ENCODE data around the gene MSRB1. TPM values are rescaled to one million over a fixed set of nuclear protein-coding genes. Genes with fewer than 3 reads are reported as not detected.

The MSRB1 gene
- total and polyA plus RNA-seq, 8 donors: 9.8 to 66.7 (median 14.9) TPM

DNA sequence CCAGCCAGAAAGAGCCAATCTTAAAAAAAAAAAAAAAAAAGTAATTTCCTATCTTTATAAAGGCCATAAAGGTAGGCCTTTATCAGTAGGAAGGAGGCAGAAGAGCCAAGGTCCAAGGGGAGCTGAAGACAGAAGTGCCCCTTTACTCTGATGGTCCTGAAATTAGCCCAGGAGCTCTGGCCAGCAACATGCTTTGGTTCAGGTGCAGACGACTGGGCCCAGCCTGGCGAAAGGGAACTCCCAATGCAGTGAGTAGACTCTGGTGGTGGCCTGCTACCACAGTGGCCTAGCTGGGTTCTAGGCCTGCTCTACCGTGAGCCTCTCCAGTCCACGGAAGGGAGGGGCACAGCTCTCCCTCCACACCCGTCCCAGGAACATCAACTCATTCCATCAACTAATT is 47.9 kb downstream of the MSRB1 start:
- no peak overlapping the region for H3K27ac ChIP-seq
- DNase-seq (peak in 1 of 4 donors; percentile 13), ATAC-seq (no peak)
- no peaks in the 10 kb centered on the region for H3K36me3 ChIP-seq
- TF ChIP-seq, protein P1, sequence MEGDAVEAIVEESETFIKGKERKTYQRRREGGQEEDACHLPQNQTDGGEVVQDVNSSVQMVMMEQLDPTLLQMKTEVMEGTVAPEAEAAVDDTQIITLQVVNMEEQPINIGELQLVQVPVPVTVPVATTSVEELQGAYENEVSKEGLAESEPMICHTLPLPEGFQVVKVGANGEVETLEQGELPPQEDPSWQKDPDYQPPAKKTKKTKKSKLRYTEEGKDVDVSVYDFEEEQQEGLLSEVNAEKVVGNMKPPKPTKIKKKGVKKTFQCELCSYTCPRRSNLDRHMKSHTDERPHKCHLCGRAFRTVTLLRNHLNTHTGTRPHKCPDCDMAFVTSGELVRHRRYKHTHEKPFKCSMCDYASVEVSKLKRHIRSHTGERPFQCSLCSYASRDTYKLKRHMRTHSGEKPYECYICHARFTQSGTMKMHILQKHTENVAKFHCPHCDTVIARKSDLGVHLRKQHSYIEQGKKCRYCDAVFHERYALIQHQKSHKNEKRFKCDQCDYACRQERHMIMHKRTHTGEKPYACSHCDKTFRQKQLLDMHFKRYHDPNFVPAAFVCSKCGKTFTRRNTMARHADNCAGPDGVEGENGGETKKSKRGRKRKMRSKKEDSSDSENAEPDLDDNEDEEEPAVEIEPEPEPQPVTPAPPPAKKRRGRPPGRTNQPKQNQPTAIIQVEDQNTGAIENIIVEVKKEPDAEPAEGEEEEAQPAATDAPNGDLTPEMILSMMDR (IDR thresholded peaks at IDR 0.05): no peak
- no peaks in the 10 kb centered on the region for H3K9me3 ChIP-seq
- no peak overlapping the region for H3K4me3 ChIP-seq
- peaks cover 0 to 45% of the 10 kb centered on the region in 2 donors for H3K27me3 ChIP-seq
- intact Hi-C loops (cut with DNase I): no loop called here
- H3K4me1 ChIP-seq: peaks cover 0 to 3% of the 10 kb centered on the region in 2 donors

DNA sequence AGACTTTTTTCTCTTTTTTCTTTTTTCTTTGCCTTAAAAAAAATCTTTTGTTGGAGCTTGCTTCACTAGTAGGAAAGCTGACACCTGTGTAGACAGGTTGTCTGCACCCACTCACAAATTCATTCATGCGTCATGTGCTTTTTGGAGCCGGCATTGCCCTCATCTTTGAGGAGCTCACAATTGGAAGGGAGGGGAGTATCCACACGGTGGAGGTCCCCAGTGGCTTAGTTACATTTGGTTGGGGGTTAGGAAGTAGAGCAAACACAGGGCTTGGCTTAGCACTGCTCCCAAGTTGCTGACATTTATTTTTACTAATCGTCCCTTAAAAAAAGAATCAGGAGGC is 52.3 kb downstream of the MSRB1 start:
- Histone ChIP-seq H3K4me1 (no peaks in the 10 kb centered on the region), H3K9me3 (no peaks in the 10 kb centered on the region), H3K4me3 (no peak overlapping the region), H3K36me3 (no peaks in the 10 kb centered on the region), H3K27ac (no peak overlapping the region), H3K27me3 (peaks cover 0 to 40% of the 10 kb centered on the region in 2 donors)
- ATAC-seq (no peak), DNase-seq (no peak)
- TF ChIP-seq, protein P1 (IDR thresholded peaks at IDR 0.05): no peak
- intact Hi-C loops (cut with DNase I): no loop called here

DNA sequence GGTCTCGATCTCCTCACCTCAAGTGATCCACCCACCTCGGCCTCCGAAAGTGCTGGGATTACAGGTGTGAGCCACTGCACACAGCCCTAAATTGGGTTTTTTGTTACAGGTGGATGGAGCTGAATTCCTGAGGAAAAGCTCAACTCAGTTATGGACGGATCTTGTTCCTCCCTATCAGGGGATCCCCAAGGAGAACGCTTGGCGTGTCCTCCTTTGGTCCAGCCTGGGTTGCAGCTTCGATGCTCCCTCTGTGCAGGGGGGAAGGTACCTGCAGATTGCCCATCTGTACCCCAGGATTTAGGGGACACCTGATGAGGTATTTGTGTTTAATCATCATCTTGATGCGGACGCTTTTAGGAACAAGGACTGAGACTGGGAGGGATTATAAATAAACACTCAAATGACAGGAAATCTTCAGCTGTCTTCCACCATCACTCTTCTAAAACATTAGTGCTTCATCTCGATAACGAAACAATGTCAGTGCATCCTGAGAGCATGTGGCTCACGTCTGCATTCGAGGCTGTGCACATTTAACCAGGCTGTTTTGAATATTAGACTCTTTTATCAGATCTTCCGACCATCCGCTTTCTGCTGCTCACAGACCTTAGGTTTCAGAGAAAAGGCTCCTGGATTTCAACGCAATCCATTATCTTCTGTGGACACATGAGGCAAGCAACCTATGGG is 52.8 kb downstream of the MSRB1 start:
- Histone ChIP-seq H3K27ac (no peak overlapping the region), H3K27me3 (peaks cover 0 to 45% of the 10 kb centered on the region in 2 donors), H3K9me3 (no peaks in the 10 kb centered on the region), H3K4me1 (no peaks in the 10 kb centered on the region), H3K4me3 (no peak overlapping the region), H3K36me3 (no peaks in the 10 kb centered on the region)
- intact Hi-C loops (cut with DNase I): no loop called here
- DNase-seq: peak in 1 of 4 donors; percentile 21
- ATAC-seq: no peak
- TF ChIP-seq, protein P1 (IDR thresholded peaks at IDR 0.05): no peak

Other genes starting within 250 kb of the MSRB1 start
- 10 to 100 TPM; 51.7 to 66.0 TPM for gene MAPK8IP3, start 237.0 kb downstream of the MSRB1 start, total RNA-seq
- 10 to 100 TPM; 48.1 to 85.9 (median 71.8) TPM for gene MAPK8IP3, start 237.0 kb downstream of the MSRB1 start, polyA plus RNA-seq (ENCODE audit: insufficient read length in 6 of 6)
- 10 to 100 TPM; 54.6 to 62.9 TPM for gene NME3, start 171.7 kb downstream of the MSRB1 start, total RNA-seq
- 10 to 100 TPM; 19.9 to 43.8 (median 30.2) TPM for gene NME3, start 171.7 kb downstream of the MSRB1 start, polyA plus RNA-seq (ENCODE audit: insufficient read length in 6 of 6)
- gene EME2, start 170.4 kb downstream of the MSRB1 start, total RNA-seq: 10 to 100 TPM; 19.2 to 25.3 TPM
- 10 to 100 TPM in 1 of 6 donors, 1 to 10 TPM in 5; 7.0 to 12.2 (median 8.7) TPM for gene EME2, start 170.4 kb downstream of the MSRB1 start, polyA plus RNA-seq (ENCODE audit: insufficient read length in 6 of 6)
- gene MRPS34, start 170.1 kb downstream of the MSRB1 start, total RNA-seq: 10 to 100 TPM; 72.5 to 91.5 TPM
- gene MRPS34, start 170.1 kb downstream of the MSRB1 start, polyA plus RNA-seq (ENCODE audit: insufficient read length in 6 of 6): 10 to 100 TPM; 47.5 to 68.9 (median 58.4) TPM
- 10 to 100 TPM; 30.5 to 36.2 TPM for gene SPSB3, start 160.6 kb downstream of the MSRB1 start, total RNA-seq
- 10 to 100 TPM; 23.6 to 40.0 (median 33.0) TPM for gene SPSB3, start 160.6 kb downstream of the MSRB1 start, polyA plus RNA-seq (ENCODE audit: insufficient read length in 6 of 6)
- 10 to 100 TPM; 44.0 to 47.9 TPM for gene NUBP2, start 160.2 kb downstream of the MSRB1 start, total RNA-seq
- gene NUBP2, start 160.2 kb downstream of the MSRB1 start, polyA plus RNA-seq (ENCODE audit: insufficient read length in 6 of 6): 10 to 100 TPM; 32.6 to 56.4 (median 41.0) TPM
- gene IGFALS, start 149.5 kb downstream of the MSRB1 start, total RNA-seq: 1 to 10 TPM in 1 of 2 donors, under 1 TPM in 1; 0.37 to 2.2 TPM
- 1 to 10 TPM; 1.8 to 3.3 (median 2.6) TPM for gene IGFALS, start 149.5 kb downstream of the MSRB1 start, polyA plus RNA-seq (ENCODE audit: insufficient read length in 6 of 6)
- 10 to 100 TPM; 47.1 to 62.0 TPM for gene HAGH, start 116.4 kb downstream of the MSRB1 start, total RNA-seq
- gene HAGH, start 116.4 kb downstream of the MSRB1 start, polyA plus RNA-seq (ENCODE audit: insufficient read length in 6 of 6): 10 to 100 TPM; 21.0 to 29.9 (median 24.9) TPM
- gene FAHD1, start 116.0 kb downstream of the MSRB1 start, total RNA-seq: 10 to 100 TPM; 20.9 to 22.4 TPM
- 10 to 100 TPM; 17.4 to 23.2 (median 19.0) TPM for gene FAHD1, start 116.0 kb downstream of the MSRB1 start, polyA plus RNA-seq (ENCODE audit: insufficient read length in 6 of 6)
- gene MEIOB, start 71.0 kb downstream of the MSRB1 start, total RNA-seq: not detected
- gene MEIOB, start 71.0 kb downstream of the MSRB1 start, polyA plus RNA-seq (ENCODE audit: insufficient read length in 6 of 6): under 1 TPM; 0.37 to 0.75 (median 0.59) TPM
- 1 to 10 TPM in 1 of 2 donors, not detected in 1; 1.4 TPM for gene HS3ST6, start 24.8 kb downstream of the MSRB1 start, total RNA-seq
- gene HS3ST6, start 24.8 kb downstream of the MSRB1 start, polyA plus RNA-seq (ENCODE audit: insufficient read length in 6 of 6): under 1 TPM in 3 of 6 donors, not detected in 3; 0.13 to 0.21 (median 0.15) TPM
- under 1 TPM in 1 of 2 donors, not detected in 1; 0.13 TPM for gene RPL3L, start 11.5 kb upstream of the MSRB1 start, total RNA-seq
- under 1 TPM in 5 of 6 donors, not detected in 1; 0.11 to 0.20 (median 0.16) TPM for gene RPL3L, start 11.5 kb upstream of the MSRB1 start, polyA plus RNA-seq (ENCODE audit: insufficient read length in 6 of 6)
- 100 to 1,000 TPM in 1 of 2 donors, 10 to 100 TPM in 1; 97.8 to 102 TPM for gene NDUFB10, start 16.3 kb upstream of the MSRB1 start, total RNA-seq
- 10 to 100 TPM; 77.6 to 96.8 (median 90.0) TPM for gene NDUFB10, start 16.3 kb upstream of the MSRB1 start, polyA plus RNA-seq (ENCODE audit: insufficient read length in 6 of 6)
- gene RPS2, start 21.6 kb upstream of the MSRB1 start, total RNA-seq: 1,000 to 10,000 TPM; 1,832 to 2,162 TPM
- 1,000 to 10,000 TPM; 2,190 to 2,607 (median 2,300) TPM for gene RPS2, start 21.6 kb upstream of the MSRB1 start, polyA plus RNA-seq (ENCODE audit: insufficient read length in 6 of 6)
- not detected for gene RNF151, start 23.7 kb upstream of the MSRB1 start, total RNA-seq
- under 1 TPM in 1 of 6 donors, not detected in 5; 0.17 TPM for gene RNF151, start 23.7 kb upstream of the MSRB1 start, polyA plus RNA-seq (ENCODE audit: insufficient read length in 6 of 6)
- 10 to 100 TPM; 25.8 to 30.9 TPM for gene TBL3, start 28.9 kb upstream of the MSRB1 start, total RNA-seq
- 10 to 100 TPM; 27.2 to 38.8 (median 31.8) TPM for gene TBL3, start 28.9 kb upstream of the MSRB1 start, polyA plus RNA-seq (ENCODE audit: insufficient read length in 6 of 6)
- 1 to 10 TPM; 4.4 to 5.6 TPM for gene NOXO1, start 38.3 kb upstream of the MSRB1 start, total RNA-seq
- gene NOXO1, start 38.3 kb upstream of the MSRB1 start, polyA plus RNA-seq (ENCODE audit: insufficient read length in 6 of 6): under 1 TPM in 4 of 6 donors, not detected in 2; 0.30 to 0.78 (median 0.46) TPM
- 10 to 100 TPM; 25.8 to 26.1 TPM for gene GFER, start 41.0 kb upstream of the MSRB1 start, total RNA-seq
- gene GFER, start 41.0 kb upstream of the MSRB1 start, polyA plus RNA-seq (ENCODE audit: insufficient read length in 6 of 6): 10 to 100 TPM; 15.7 to 21.5 (median 19.1) TPM
- gene SYNGR3, start 46.8 kb upstream of the MSRB1 start, total RNA-seq: under 1 TPM; 0.31 to 0.32 TPM
- gene SYNGR3, start 46.8 kb upstream of the MSRB1 start, polyA plus RNA-seq (ENCODE audit: insufficient read length in 6 of 6): under 1 TPM; 0.21 to 0.93 (median 0.42) TPM
- gene ZNF598, start 66.6 kb upstream of the MSRB1 start, total RNA-seq: 10 to 100 TPM; 31.5 to 45.9 TPM
- 10 to 100 TPM; 15.2 to 27.8 (median 20.9) TPM for gene ZNF598, start 66.6 kb upstream of the MSRB1 start, polyA plus RNA-seq (ENCODE audit: insufficient read length in 6 of 6)
- 1 to 10 TPM in 1 of 2 donors, under 1 TPM in 1; 0.94 to 3.1 TPM for gene NPW, start 76.6 kb upstream of the MSRB1 start, total RNA-seq
- gene NPW, start 76.6 kb upstream of the MSRB1 start, polyA plus RNA-seq (ENCODE audit: insufficient read length in 6 of 6): 1 to 10 TPM; 1.7 to 5.4 (median 2.7) TPM
- 100 to 1,000 TPM; 186 to 349 TPM for gene NHERF2, start 83.7 kb upstream of the MSRB1 start, total RNA-seq
- gene NHERF2, start 83.7 kb upstream of the MSRB1 start, polyA plus RNA-seq (ENCODE audit: insufficient read length in 6 of 6): 100 to 1,000 TPM in 3 of 6 donors, 10 to 100 TPM in 3; 68.1 to 170 (median 103) TPM
- gene NTHL1, start 104.6 kb upstream of the MSRB1 start, total RNA-seq: 10 to 100 TPM; 19.4 to 29.8 TPM
- 10 to 100 TPM; 20.2 to 30.0 (median 25.8) TPM for gene NTHL1, start 104.6 kb upstream of the MSRB1 start, polyA plus RNA-seq (ENCODE audit: insufficient read length in 6 of 6)
- gene TSC2, start 104.8 kb upstream of the MSRB1 start, total RNA-seq: 100 to 1,000 TPM; 116 to 126 TPM
- 100 to 1,000 TPM; 116 to 166 (median 131) TPM for gene TSC2, start 104.8 kb upstream of the MSRB1 start, polyA plus RNA-seq (ENCODE audit: insufficient read length in 6 of 6)
- gene PKD1, start 192.7 kb upstream of the MSRB1 start, total RNA-seq: 10 to 100 TPM; 63.2 to 73.5 TPM
- gene PKD1, start 192.7 kb upstream of the MSRB1 start, polyA plus RNA-seq (ENCODE audit: insufficient read length in 6 of 6): 100 to 1,000 TPM in 4 of 6 donors, 10 to 100 TPM in 2; 90.1 to 165 (median 116) TPM
- under 1 TPM; 0.73 to 0.84 TPM for gene RAB26, start 205.4 kb upstream of the MSRB1 start, total RNA-seq
- 1 to 10 TPM in 5 of 6 donors, under 1 TPM in 1; 0.91 to 1.9 (median 1.7) TPM for gene RAB26, start 205.4 kb upstream of the MSRB1 start, polyA plus RNA-seq (ENCODE audit: insufficient read length in 6 of 6)
- 10 to 100 TPM; 69.5 to 88.1 TPM for gene TRAF7, start 212.6 kb upstream of the MSRB1 start, total RNA-seq
- 10 to 100 TPM; 48.6 to 59.5 (median 52.2) TPM for gene TRAF7, start 212.6 kb upstream of the MSRB1 start, polyA plus RNA-seq (ENCODE audit: insufficient read length in 6 of 6)